ENCODE results near the gene P4HTM. TPM values are rescaled to one million over a fixed set of nuclear protein-coding genes. Genes with fewer than 3 reads are reported as not detected.

P4HTM gene
- total RNA-seq, 2 experiments from 2014 or later = 44.5 to 50.6 TPM

DNA sequence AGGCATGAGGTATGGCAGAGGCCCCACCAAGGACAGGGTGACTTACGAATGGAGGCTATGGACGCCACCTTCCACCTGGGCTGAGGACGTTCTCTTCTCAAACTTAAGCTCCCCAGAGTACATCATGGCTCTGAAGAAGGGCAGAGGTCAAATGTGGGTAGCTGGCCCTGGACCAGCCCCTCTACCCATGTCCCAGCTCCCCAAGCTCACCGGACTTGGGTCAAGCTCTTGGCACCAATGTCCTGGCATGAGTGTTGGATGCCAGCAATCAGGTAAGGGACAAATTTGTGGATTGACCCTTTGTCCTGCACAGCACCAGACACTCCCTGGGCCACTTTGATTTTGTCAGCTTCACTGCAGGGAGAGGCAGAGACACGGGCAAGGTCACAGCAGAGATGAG, 34.4 kb downstream of the P4HTM start:
- no peak for ATAC-seq
- Mint-ChIP-seq H3K4me3 (no peak overlapping the region), H3K27ac (peak overlapping the region; percentile 17), H3K27me3 (no peaks in the 10 kb centered on the region), H3K9me3 (ENCODE audit: low read depth) (no peaks in the 10 kb centered on the region), H3K4me1 (peaks cover 67% of the 10 kb centered on the region), H3K36me3 (peaks cover 48% of the 10 kb centered on the region)
- no peak for DNase-seq
- CTCF ChIA-PET = interaction anchor here (0.8 to 9.4 kb wide), 2 partner anchors 17 to 36 kb away, joined by 3 to 88 read pairs; partner anchors contain the start of genes P4HTM and WDR6

DNA sequence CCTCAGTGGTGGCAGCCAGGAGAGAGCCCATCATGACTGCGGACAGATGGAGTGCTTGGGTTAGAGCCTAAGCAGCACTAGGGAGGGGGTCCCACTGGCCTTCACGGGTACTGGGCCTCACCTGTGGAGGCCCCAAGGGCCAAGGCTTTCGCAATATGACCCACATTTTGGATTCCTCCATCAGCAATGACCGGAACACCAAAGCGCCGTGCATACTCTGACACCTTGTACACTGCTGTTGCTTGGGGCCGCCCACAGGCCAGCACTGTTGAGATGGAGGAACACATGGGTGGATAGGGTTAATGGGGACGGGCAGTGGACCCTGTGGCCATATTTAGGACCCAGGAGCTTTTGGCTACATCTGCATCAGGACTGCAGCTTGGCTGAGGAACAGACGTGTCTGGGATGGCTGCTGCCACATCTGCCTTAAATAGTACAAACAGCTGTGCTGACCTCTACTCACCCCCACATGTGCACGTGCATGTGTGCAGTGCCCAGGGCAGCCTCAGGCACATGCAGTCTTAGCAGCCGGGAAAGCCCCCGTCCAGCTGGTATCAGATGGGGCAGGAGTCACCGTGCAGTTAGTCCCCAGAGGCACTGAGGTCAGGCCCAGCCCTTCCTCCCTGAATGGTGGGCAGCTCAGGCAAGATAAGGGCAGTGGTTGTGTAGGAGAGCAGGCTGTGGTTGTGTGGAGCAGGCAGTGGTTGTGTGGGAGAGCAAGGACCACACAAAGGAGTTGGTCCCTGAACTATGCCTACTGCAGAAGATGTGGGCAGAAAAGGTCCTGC, 35.2 kb downstream of the P4HTM start:
- CTCF ChIA-PET = interaction anchor here (0.8 to 9.4 kb wide), 3 partner anchors 13 to 36 kb away, joined by 3 to 88 read pairs (median 3); partner anchors contain the start of gene P4HTM
- Mint-ChIP-seq H3K4me3 (no peak overlapping the region), H3K9me3 (ENCODE audit: low read depth) (no peaks in the 10 kb centered on the region), H3K27me3 (no peaks in the 10 kb centered on the region), H3K36me3 (peaks cover 48% of the 10 kb centered on the region), H3K4me1 (peaks cover 62% of the 10 kb centered on the region), H3K27ac (peak overlapping the region; percentile 47)
- ATAC-seq (no peak), DNase-seq (no peak)

DNA sequence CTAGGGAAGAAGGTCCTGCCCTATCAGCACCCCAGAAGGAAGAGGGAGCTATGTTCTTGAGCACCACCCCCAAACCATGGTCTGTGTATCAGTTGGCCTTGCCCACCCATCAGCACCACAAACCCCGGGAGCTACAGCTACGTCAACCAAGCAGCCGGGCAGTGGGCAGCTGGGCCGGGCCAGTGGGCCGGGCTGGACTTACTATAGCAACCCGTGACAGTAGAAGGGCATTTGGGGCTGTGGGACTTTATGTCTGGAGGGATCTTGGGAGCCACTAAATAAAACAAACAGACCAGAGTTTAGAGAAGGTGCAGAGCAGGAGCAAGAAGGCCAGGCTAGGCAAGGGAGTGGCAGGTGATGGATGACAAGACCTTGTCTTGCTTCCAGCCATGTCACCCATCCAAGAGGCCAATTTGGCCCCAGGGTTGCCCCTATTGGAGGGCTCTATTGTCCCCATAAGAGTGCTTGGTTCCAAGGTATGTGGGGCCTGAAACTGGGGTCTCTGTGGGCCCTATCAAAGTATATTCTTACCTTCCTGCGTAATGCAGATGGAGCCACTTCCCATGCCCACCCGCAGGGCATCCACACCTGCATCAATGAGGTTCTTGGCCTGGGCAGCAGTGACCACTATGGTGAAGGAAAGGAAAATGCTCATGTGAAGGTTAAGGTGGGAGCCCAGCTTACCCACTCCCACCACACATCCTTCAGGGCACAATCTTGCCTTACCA, 35.9 kb downstream of the P4HTM start:
- ATAC-seq = no peak
- CTCF ChIA-PET = interaction anchor here (0.8 to 9.4 kb wide), 4 partner anchors 13 to 38 kb away, joined by 3 to 88 read pairs (median 3); partner anchors contain the start of gene P4HTM

DNA sequence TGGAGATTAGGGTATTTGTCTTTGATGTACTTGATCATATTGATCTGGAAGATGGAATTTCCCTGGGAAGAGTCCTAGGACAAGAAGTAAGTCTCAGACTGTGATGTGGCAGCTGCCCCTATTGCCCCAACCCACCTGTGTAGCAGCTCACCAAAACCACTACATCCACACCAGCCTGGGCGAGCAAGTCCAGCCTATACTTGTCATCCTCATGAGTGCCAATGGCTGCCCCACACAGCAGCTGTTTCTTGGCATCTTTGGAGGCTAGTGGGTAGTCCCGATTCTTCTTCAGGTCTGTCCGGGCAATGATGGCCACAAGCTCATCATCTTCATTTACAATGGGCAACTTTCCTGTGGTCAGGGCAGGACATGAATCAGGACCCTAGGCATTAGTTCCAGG, 36.5 kb downstream of the P4HTM start:
- peaks cover 50% of the 10 kb centered on the region for H3K36me3 Mint-ChIP-seq
- no peaks in the 10 kb centered on the region for H3K27me3 Mint-ChIP-seq
- peaks cover 60% of the 10 kb centered on the region for H3K4me1 Mint-ChIP-seq
- no peak for DNase-seq
- no peaks in the 10 kb centered on the region for H3K9me3 Mint-ChIP-seq (ENCODE audit: low read depth)
- no peak for ATAC-seq
- CTCF ChIA-PET = interaction anchor here (1.4 kb wide), 1 partner anchor 39 kb away, joined by 3 read pairs; no protein-coding TSS in a partner anchor
- H3K27ac Mint-ChIP-seq = peak overlapping the region; percentile 25
- no peak overlapping the region for H3K4me3 Mint-ChIP-seq

More for the DNA sequence above, 35.9 kb downstream of the P4HTM start:
- peaks cover 60% of the 10 kb centered on the region for H3K4me1 Mint-ChIP-seq
- peak overlapping the region; percentile 47 for H3K27ac Mint-ChIP-seq
- no peaks in the 10 kb centered on the region for H3K27me3 Mint-ChIP-seq
- DNase-seq = no peak
- H3K36me3 Mint-ChIP-seq = peaks cover 50% of the 10 kb centered on the region
- H3K4me3 Mint-ChIP-seq = no peak overlapping the region
- H3K9me3 Mint-ChIP-seq (ENCODE audit: low read depth) = no peaks in the 10 kb centered on the region

DNA sequence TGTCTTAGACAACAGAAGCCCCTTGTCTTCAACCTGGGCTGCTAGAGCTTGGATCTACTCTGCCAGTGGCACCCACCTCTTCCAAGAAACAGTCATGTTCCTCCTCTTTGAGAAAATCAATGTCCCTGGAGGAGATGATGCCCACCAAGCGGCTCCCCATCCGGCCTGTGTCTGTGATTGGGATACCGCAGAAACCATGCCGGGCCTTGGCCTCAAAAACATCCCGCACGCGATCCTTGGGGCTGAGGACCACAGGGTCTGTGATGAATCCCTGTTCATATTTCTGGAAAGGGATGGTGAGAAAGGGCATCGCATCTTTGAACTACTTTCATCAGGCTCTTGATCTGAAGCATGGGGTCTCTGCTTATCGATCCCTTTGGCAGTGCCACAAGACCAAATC, 37.6 kb downstream of the P4HTM start:
- H3K9me3 Mint-ChIP-seq (ENCODE audit: low read depth) = no peaks in the 10 kb centered on the region
- ATAC-seq = no peak
- peaks cover 57% of the 10 kb centered on the region for H3K36me3 Mint-ChIP-seq
- no peaks in the 10 kb centered on the region for H3K27me3 Mint-ChIP-seq
- peak overlapping the region; percentile 95 for H3K27ac Mint-ChIP-seq
- no peak overlapping the region for H3K4me3 Mint-ChIP-seq
- DNase-seq = no peak
- CTCF ChIA-PET = interaction anchor here (1.2 to 1.4 kb wide), 2 partner anchors 38 to 40 kb away, joined by 3 to 4 read pairs; no protein-coding TSS in a partner anchor
- peaks cover 58% of the 10 kb centered on the region for H3K4me1 Mint-ChIP-seq

DNA sequence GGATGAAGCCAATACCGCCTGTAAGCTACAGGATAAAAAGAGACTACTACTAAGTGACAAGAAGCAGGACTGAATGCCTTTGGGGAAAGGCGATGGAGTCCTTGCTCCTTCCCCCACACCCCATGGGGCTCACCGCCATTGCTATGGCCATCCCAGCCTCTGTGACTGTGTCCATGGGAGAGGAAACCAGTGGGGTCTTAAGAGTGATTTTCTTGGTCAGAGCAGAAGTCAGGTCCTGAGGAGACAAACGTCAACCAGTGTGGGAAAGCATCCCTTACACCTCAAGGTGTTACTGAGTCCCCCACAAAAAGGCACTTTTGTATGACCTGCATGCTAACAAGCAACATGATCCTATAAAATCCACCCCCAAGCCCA, 38.2 kb downstream of the P4HTM start:
- ATAC-seq = no peak
- peaks cover 55% of the 10 kb centered on the region for H3K36me3 Mint-ChIP-seq
- peak overlapping the region; percentile 89 for H3K4me3 Mint-ChIP-seq
- no peaks in the 10 kb centered on the region for H3K27me3 Mint-ChIP-seq
- peak; percentile 39 for DNase-seq
- peak overlapping the region; percentile 95 for H3K27ac Mint-ChIP-seq
- H3K9me3 Mint-ChIP-seq (ENCODE audit: low read depth) = no peaks in the 10 kb centered on the region
- H3K4me1 Mint-ChIP-seq = peaks cover 52% of the 10 kb centered on the region
- CTCF ChIA-PET = interaction anchor here (1.1 to 1.8 kb wide), 4 partner anchors 21 to 65 kb away, joined by 4 to 9 read pairs (median 4); partner anchors contain the start of genes QRICH1 and WDR6

DNA sequence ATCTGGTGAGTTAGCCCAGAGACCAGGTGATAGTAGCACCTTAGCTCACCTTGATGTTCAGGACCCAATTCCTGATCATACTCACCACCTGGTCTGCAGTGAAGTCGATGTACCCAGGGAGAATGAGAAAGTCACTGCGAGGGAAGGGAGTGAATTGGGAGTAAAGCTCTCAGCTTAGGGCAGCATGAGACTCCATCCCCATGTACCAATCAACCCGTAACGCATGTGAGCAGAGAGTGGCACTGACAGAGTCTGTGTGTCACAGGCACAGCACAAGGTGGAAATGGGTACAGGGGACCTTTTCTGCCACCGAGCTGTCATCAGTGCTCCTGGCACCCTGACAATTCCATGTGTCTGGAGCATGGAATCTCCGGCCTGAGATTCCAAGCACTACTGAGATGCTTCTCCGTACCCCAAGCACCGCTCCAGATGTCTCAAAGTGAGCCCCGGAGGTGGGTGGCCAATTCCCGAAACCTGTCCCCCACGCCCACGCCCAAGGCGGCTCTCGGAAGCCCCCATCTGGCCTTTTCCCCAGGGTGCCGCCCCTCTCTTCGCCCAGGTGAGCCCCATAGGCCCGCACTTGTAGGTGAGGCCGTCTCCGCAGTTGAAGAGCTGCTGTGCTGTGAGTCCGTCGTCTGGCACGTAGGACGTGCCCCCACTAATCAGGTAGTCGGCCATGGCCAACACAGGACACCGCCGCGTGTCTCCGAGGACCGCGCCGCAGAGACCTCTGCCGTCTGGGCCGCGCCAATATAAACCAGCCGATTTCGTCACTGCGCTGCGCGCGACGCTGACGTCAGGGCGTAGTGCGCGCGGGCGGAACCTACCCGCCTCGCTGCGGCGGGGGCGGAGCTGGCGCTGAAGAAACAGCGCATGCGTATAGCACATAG, 38.9 kb downstream of the P4HTM start, which contains the start of gene IMPDH2:
IMPDH2 (minus strand) TSS at position 726 of the 890 bp plus-strand sequence; CDS start at position 678, 48 bp downstream.
- peak; percentile 95 for DNase-seq
- Mint-ChIP-seq H3K27ac (peak within 1 kb of the TSS; percentile 95), H3K27me3 (no peaks in the 10 kb centered on the region), H3K36me3 (peaks cover 50% of the 10 kb centered on the region), H3K9me3 (ENCODE audit: low read depth) (no peaks in the 10 kb centered on the region), H3K4me1 (peaks cover 47% of the 10 kb centered on the region), H3K4me3 (peak within 1 kb of the TSS; percentile 89)
- ATAC-seq = peak; percentile 96
- CTCF ChIA-PET = interaction anchor here (0.7 to 1.8 kb wide), 7 partner anchors 8 to 65 kb away, joined by 3 to 9 read pairs (median 4); partner anchors contain the start of genes QRICH1 and WDR6

DNA sequence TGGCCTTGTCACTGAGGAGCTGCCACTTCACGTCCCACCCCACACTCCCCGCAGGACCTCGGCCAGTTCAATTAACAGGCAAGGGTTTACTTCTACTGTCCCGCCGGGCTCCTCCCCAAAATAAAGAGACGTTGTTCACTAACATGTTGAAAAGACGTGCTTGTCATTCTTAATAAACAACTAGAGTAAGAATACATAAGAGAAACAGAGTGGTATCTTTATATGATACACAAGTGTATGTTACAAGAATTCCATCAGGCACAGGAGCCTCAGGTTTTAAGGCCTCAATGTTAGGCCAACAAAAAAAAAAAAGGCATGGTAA, 39.5 kb downstream of the P4HTM start:
- H3K4me3 Mint-ChIP-seq = peak overlapping the region; percentile 89
- H3K4me1 Mint-ChIP-seq = peaks cover 42% of the 10 kb centered on the region
- H3K36me3 Mint-ChIP-seq = peaks cover 44% of the 10 kb centered on the region
- ATAC-seq (no peak), DNase-seq (no peak)
- CTCF ChIA-PET = interaction anchor here (0.7 to 1.8 kb wide), 5 partner anchors 9 to 64 kb away, joined by 3 to 9 read pairs (median 5); partner anchors contain the start of genes QRICH1 and WDR6
- H3K9me3 Mint-ChIP-seq (ENCODE audit: low read depth) = no peaks in the 10 kb centered on the region
- H3K27me3 Mint-ChIP-seq = no peaks in the 10 kb centered on the region
- peak overlapping the region; percentile 95 for H3K27ac Mint-ChIP-seq

DNA sequence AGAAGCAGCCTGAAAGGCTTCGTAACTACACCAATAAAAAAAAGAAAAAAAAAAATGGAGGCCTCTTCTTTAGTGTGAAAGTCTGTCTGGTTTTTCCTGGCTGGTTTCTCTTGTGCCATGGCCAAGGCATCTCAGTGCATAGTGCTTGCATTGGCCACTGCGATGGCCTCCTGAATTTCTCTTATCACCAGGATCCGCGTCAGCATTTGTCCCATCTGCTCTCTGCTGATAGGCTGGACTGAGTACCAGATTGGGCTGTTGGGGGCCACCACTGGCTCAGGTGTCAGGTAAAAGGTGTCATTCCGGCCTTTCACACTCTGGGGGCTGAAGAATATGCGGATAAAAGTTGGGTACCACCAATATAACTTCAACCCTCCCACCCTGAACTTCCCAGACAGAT, 40.3 kb downstream of the P4HTM start:
- H3K27me3 Mint-ChIP-seq = no peaks in the 10 kb centered on the region
- ATAC-seq = no peak
- CTCF ChIA-PET = interaction anchor here (1.5 to 2.5 kb wide), 2 partner anchors 9 to 39 kb away, joined by 4 to 16 read pairs; partner anchors contain the start of gene NDUFAF3
- H3K9me3 Mint-ChIP-seq (ENCODE audit: low read depth) = no peaks in the 10 kb centered on the region
- peaks cover 35% of the 10 kb centered on the region for H3K4me1 Mint-ChIP-seq
- peaks cover 41% of the 10 kb centered on the region for H3K36me3 Mint-ChIP-seq
- H3K27ac Mint-ChIP-seq = peak overlapping the region; percentile 44
- no peak for DNase-seq
- no peak overlapping the region for H3K4me3 Mint-ChIP-seq

DNA sequence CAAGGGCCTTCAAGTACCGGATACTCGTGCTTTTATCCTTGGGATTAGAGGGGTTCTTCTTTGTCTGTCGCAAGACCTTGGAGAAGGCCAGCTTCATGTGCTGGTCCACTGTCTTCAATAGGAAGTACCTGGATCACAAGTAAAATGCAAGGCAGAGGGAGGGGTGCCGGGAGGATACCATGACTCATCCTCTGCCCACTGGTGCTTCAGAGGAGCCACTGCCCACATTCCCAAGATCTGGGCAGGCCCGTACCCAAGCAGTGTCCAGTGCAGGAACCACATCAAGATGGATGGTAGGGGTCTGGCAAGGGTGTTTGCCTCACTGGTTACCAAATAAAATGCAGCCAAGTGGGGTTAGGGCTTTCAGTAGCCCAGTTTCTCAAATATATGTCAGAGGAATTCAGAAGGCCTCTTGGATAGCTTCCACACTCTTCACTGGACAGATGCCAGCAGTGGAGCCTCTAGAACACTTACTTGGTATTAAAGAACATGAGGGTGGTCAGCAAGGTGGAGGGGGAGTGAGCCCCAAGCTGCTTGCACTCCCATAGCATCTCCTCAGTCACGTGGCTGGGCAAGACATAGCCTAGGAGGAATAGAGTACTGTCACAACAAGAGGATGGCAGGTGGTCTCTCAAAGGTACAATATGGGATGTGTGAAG, 42.7 kb downstream of the P4HTM start:
- no peak for ATAC-seq
- DNase-seq = no peak
- Mint-ChIP-seq H3K27me3 (no peaks in the 10 kb centered on the region), H3K4me1 (peaks cover 15% of the 10 kb centered on the region), H3K27ac (no peak overlapping the region), H3K36me3 (peaks cover 29% of the 10 kb centered on the region), H3K4me3 (no peak overlapping the region), H3K9me3 (ENCODE audit: low read depth) (no peaks in the 10 kb centered on the region)
- CTCF ChIA-PET = interaction anchor here (0.9 to 2.5 kb wide), 3 partner anchors 11 to 45 kb away, joined by 3 to 16 read pairs (median 3); partner anchors contain the start of genes NDUFAF3 and WDR6

DNA sequence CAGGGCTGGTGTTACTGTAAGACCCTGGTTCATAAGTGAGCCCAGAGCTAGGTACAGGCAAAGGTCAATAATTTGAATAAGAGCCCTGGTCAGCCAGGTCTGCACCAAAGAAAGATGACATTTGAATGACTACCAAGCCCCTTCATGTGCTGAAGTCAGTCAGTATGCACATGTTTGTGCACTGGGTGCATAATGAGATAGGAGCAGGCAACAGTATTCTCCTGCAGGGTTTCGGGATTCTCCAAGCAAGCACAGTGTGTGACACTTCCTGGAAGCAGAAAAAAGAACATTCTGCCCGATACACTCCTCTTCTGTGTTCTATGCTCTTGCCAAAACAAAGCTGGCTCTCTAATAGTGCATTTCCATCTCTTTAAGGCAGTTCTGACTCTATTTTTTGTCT, 44.6 kb downstream of the P4HTM start:
- Mint-ChIP-seq H3K4me3 (no peak overlapping the region), H3K36me3 (peaks cover 24% of the 10 kb centered on the region), H3K4me1 (no peaks in the 10 kb centered on the region), H3K27me3 (no peaks in the 10 kb centered on the region), H3K9me3 (ENCODE audit: low read depth) (no peaks in the 10 kb centered on the region), H3K27ac (no peak overlapping the region)
- no peak for ATAC-seq
- no peak for DNase-seq
- CTCF ChIA-PET = no interaction called here

DNA sequence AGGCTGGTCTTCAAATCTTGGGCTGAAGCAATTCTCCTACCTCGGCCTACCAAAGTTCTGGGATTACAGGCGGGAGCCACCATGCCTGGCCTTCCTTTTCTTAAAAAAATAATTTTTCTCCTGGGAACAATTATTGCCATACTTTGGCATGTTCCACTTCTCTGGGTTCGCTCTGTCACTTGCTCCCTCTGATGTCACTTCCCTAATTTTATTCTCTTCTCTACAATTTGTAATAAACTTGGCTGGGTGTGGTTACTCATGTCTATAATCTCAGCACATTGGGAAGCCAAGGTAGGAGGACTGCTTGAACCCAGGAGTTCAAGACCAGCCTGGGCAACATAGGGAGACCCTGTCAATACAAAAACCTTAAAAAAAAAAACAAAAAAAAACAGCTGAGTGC, 45.2 kb downstream of the P4HTM start:
- Mint-ChIP-seq H3K27ac (no peak overlapping the region), H3K27me3 (no peaks in the 10 kb centered on the region), H3K4me3 (no peak overlapping the region), H3K9me3 (ENCODE audit: low read depth) (no peaks in the 10 kb centered on the region), H3K36me3 (peaks cover 24% of the 10 kb centered on the region), H3K4me1 (no peaks in the 10 kb centered on the region)
- CTCF ChIA-PET = no interaction called here
- DNase-seq (no peak), ATAC-seq (no peak)

Data from activated CD8-positive, alpha-beta memory T cell treated with anti-CD3 and anti-CD28 coated beads, Interleukin-2, amount 10 ng/mL, durations not matched to agents 7 days and 5 days (primary cell).